K562 (cell line): Measurements from ENCODE around the gene RPS2. TPM values are rescaled to one million over a fixed set of nuclear protein-coding genes. Genes with fewer than 3 reads are reported as not detected.

ENCODE experiments used
- ARID2 ChIP-seq: fragments of 450-650 bp; IDR thresholded peaks from 2 replicates; pipeline ENCODE4 v1.6.1; 2017; ENCODE audit warnings: antibody characterized with exemption, mild to moderate bottlenecking
- CAMTA2 ChIP-seq: fragments of 250-450 bp; sonication (Bioruptor Pico); conservative IDR thresholded peaks from 2 replicates; pipeline ENCODE4 v1.5.1; 2022
- CCAR2 ChIP-seq: fragments of 200-400 bp; formaldehyde crosslinking; IDR thresholded peaks from 2 replicates; pipeline ENCODE4 v1.6.1; 2017; ENCODE audit warnings: mild to moderate bottlenecking, low read depth, low read length
- ERF ChIP-seq: fragments of 450-650 bp; formaldehyde crosslinking; IDR thresholded peaks from 2 replicates; pipeline ENCODE4 v1.4.0; 2020; ENCODE audit warnings: mild to moderate bottlenecking, mixed read lengths
- ETV5 ChIP-seq: sonication (generic); formaldehyde crosslinking; IDR thresholded peaks from 2 replicates; pipeline ENCODE4 v1.4.0; 2020; ENCODE audit warnings: low read depth, mild to moderate bottlenecking, missing genetic modification reagents
- HNRNPL ChIP-seq: fragments of 200-400 bp; formaldehyde crosslinking; IDR thresholded peaks from 2 replicates; pipeline ENCODE4 v1.6.1; 2017; ENCODE audit warnings: low read depth, mild to moderate bottlenecking, low read length
- L3MBTL2 ChIP-seq: fragments of 450-650 bp; IDR thresholded peaks from 2 replicates; pipeline ENCODE4 v1.6.1; 2016; ENCODE audit warnings: mild to moderate bottlenecking, moderate library complexity
- MYNN ChIP-seq, 2 experiments: sonication (generic); formaldehyde crosslinking in 1 of 2; IDR thresholded peaks; 2 replicates each; pipeline versions ENCODE4 v1.5.0 to v1.6.1; 2016 to 2020; ENCODE audit warnings: antibody characterized with exemption in 1 of 2, missing genetic modification reagents in 1 of 2
- NFXL1 ChIP-seq: fragments of 450-650 bp; formaldehyde crosslinking; IDR thresholded peaks from 2 replicates; pipeline ENCODE4 v1.4.0; 2021; ENCODE audit warnings: mild to moderate bottlenecking
- NRF1 ChIP-seq, 2 experiments: fragments of 450-650 bp; IDR thresholded peaks in 1 of 2; conservative IDR thresholded peaks in 1 of 2; 2 replicates each; pipeline ENCODE4 v1.6.1; 2014; ENCODE audit warnings: mild to moderate bottlenecking in 2 of 2
- PHB ChIP-seq: fragments of 250-450 bp; sonication (Bioruptor Pico); IDR thresholded peaks from 2 replicates; pipeline ENCODE4 v1.5.0; 2021
- POLR2AphosphoS2 ChIP-seq: IDR thresholded peaks from 2 replicates; pipeline ENCODE4 v1.6.1; 2012; ENCODE audit warnings: low read length, improper control_type of control experiment
- POLR2AphosphoS5 ChIP-seq: IDR thresholded peaks from 2 replicates; pipeline ENCODE4 v1.6.1; 2011; ENCODE audit warnings: mild to moderate bottlenecking, low read depth, low read length, moderate library complexity; ENCODE audit not compliant: control insufficient read depth, insufficient read depth
- RBM39 ChIP-seq: fragments of 200-400 bp; formaldehyde crosslinking; optimal IDR thresholded peaks from 2 replicates; pipeline ENCODE3; 2018; ENCODE audit warnings: low read depth, low read length
- SUPT5H ChIP-seq: fragments of 450-650 bp; IDR thresholded peaks from 2 replicates; pipeline ENCODE4 v1.6.1; 2016
- TEAD1 ChIP-seq, 2 experiments: fragments of 450-650 bp in 1 of 2; sonication (generic) in 1 of 2; formaldehyde crosslinking; IDR thresholded peaks; 2 replicates each; pipeline versions ENCODE4 v1.4.0 to v1.8.0; 2020 to 2022; ENCODE audit warnings: mild to moderate bottlenecking in 2 of 2, missing genetic modification reagents in 1 of 2
- TEAD4 ChIP-seq, 2 experiments: sonication (generic) in 1 of 2; formaldehyde crosslinking in 1 of 2; IDR thresholded peaks; 2 replicates each; pipeline versions ENCODE4 v1.6.1 to v1.8.0; 2012 to 2022; ENCODE audit warnings: borderline replicate concordance in 1 of 2, inconsistent platforms in 1 of 2, low read length in 1 of 2, mild to moderate bottlenecking in 1 of 2, missing genetic modification reagents in 1 of 2
- ZNF140 ChIP-seq: fragments of 250-450 bp; sonication (Bioruptor Pico); IDR thresholded peaks from 2 replicates; pipeline ENCODE4 v1.8.0; 2021; ENCODE audit warnings: moderate library complexity, mild to moderate bottlenecking, inconsistent platforms
- ZNF263 ChIP-seq: sonication (generic); formaldehyde crosslinking; IDR thresholded peaks from 2 replicates; pipeline ENCODE4 v1.8.0; 2022; ENCODE audit warnings: mild to moderate bottlenecking, missing genetic modification reagents, borderline replicate concordance
- ZNF282 ChIP-seq: sonication (generic); formaldehyde crosslinking; IDR thresholded peaks from 2 replicates; pipeline ENCODE4 v1.8.1; 2023; ENCODE audit warnings: missing genetic modification reagents
- ZNF444 ChIP-seq: fragments of 250-450 bp; sonication (Bioruptor Pico); IDR thresholded peaks from 2 replicates; pipeline ENCODE4 v1.4.0; 2020; ENCODE audit warnings: mild to moderate bottlenecking, moderate library complexity
- ZNF586 ChIP-seq: fragments of 450-650 bp; formaldehyde crosslinking; conservative IDR thresholded peaks from 2 replicates; pipeline ENCODE4 v1.4.0; 2020; ENCODE audit warnings: mild to moderate bottlenecking, moderate library complexity
- polyA plus RNA-seq, 8 experiments: library from polyadenylated mRNA; depleted of rRNA in 4 of 8; stranded (reverse) in 5 of 8; unstranded in 3 of 8; fragments of >200 nt; fragmentation: Nextera tagmentation in 2 of 8; fragmentation: Illumina TruSeq in 1 of 8; extraction: Ambion mirVana in 2 of 8; extraction: Trizol in 1 of 8; gene quantifications; 2 replicates each; pipeline versions ENCODE4 v1.2.1 to v1.2.3, GENCODE V29; 2011 to 2014; ENCODE audit warnings: inconsistent platforms in 1 of 8, missing spikeins in 1 of 8
- total RNA-seq, 7 experiments: library from RNA; depleted of rRNA in 6 of 7; stranded (reverse); fragments of >200 nt in 6 of 7; fragmentation: Illumina TruSeq in 2 of 7; extraction: Trizol in 2 of 7; gene quantifications; 2 replicates each; pipeline versions ENCODE4 v1.2.1 to v1.2.3, GENCODE V29; 2011 to 2021; ENCODE audit warnings: low replicate concordance in 1 of 7
- TF ChIP-seq, protein P1 (sequence below): fragments of 250-450 bp; sonication (Bioruptor Pico); IDR thresholded peaks from 2 replicates; pipeline ENCODE4 v1.5.0; 2021
- TF ChIP-seq, protein P2 (sequence below), 3 experiments: fragments of 200-800 bp in 1 of 3; sonication (Bioruptor generic) in 1 of 3; sonication (generic) in 1 of 3; formaldehyde crosslinking in 1 of 3; IDR thresholded peaks; 2 replicates each; pipeline versions ENCODE4 v1.6.1 to v1.8.0; 2016 to 2022; ENCODE audit warnings: mild to moderate bottlenecking in 2 of 3, missing compliant biosample characterization in 2 of 3, missing genetic modification characterization in 2 of 3, missing genetic modification reagents in 1 of 3

RPS2 gene
- total and polyA plus RNA-seq, 9 of the 15 experiments (the other 6 are each of a cell fraction or from before 2014, with no cell fraction given), result 834 to 4,794 (median 3,793) TPM

DNA sequence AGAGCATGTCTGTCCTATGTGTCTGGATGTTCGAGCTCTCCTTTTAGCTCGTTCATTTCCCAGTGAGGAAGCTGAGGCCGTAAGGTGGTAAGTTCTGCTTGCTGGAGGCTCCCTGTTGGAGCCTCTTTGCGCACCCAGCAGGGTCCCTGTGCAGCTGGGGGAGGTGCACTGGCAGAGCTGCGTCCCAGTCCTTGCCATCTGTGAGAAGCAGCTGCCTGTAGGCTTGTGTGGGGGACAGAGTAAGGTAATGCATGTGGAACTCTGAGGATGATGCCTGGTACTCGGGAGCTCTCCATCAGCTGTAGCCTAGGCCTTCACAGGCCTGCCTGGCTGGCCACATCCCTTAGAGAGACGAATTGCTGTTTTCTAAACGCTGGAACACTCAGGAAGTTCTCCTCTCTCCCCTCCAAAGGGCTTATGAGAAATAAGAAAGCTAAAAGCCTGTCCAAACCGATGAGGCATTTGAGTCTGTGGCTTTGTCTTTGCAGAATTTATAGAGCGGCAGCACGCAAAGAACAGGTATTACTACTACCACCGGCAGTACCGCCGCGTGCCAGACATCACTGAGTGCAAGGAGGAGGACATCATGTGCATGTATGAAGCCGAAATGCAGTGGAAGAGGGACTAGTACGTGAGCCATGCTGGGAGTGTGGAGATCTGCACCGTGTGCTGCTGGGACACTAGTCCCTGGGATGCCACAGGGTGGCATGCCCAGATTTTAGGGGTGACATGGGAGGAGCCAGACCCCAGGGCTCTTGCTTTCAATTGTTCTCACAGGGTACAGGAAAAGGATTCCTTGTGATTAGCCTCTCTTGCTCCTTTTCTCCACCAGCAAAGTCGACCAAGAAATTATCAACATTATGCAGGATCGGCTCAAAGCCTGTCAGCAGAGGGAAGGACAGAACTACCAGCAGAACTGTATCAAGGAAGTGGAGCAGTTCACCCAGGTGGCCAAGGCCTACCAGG lies 3.7 kb downstream of the RPS2 start (continued):
- TF ChIP-seq RBM39 (peak; percentile 25), ZNF444 (CRISPR knock-in tag) (0 out of 2 replicates have a peak, but pooled peaks have one; percentile 53), ETV5 (CRISPR knock-in tag) (no peak), CAMTA2 (0 out of 2 replicates have a peak, but pooled peaks have one; percentile 58), PHB (0 out of 2 replicates have a peak, but pooled peaks have one; percentile 36), ARID2 (no peak), HNRNPL (peak; percentile 83), L3MBTL2 (peak; percentile 58), MYNN (IDR thresholded peaks at IDR 0.05) (peak; percentile 85), MYNN (CRISPR knock-in tag; IDR thresholded peaks at IDR 0.05) (no peak), NFXL1 (CRISPR knock-in tag) (peak; percentile 71; the same call in 1 of the 2 replicates), TEAD1 (CRISPR knock-in tag; IDR thresholded peaks at IDR 0.05) (peak; percentile 51 to 68; a peak in 2 of 4 replicates), POLR2AphosphoS2 (peak; percentile 99), ZNF263 (CRISPR knock-in tag) (0 out of 2 replicates have a peak, but pooled peaks have one; percentile 3), TEAD4 (IDR thresholded peaks at IDR 0.05; ENCODE audit: low read length) (peak; percentile 26), TEAD4 (CRISPR knock-in tag; IDR thresholded peaks at IDR 0.05; ENCODE audit: borderline replicate concordance) (no peak), ZNF140 (no peak), ZNF586 (peak; percentile 47; the same call in 1 of the 2 replicates), NRF1 (conservative IDR thresholded peaks at IDR 0.05 in 1 of 2, IDR thresholded peaks at IDR 0.05 in 1 of 2) (0 out of 4 replicates have a peak, but pooled peaks of 1 of the 2 experiments have one; percentile 22), ZNF282 (CRISPR knock-in tag) (peak; percentile 18; the same call in 1 of the 2 replicates), POLR2AphosphoS5 (peak; percentile 88), ERF (peak; percentile 90; the same call in 1 of the 2 replicates), SUPT5H (peak; percentile 95), CCAR2 (0 out of 2 replicates have a peak, but pooled peaks have one; percentile 29)
- TF ChIP-seq, protein P1, sequence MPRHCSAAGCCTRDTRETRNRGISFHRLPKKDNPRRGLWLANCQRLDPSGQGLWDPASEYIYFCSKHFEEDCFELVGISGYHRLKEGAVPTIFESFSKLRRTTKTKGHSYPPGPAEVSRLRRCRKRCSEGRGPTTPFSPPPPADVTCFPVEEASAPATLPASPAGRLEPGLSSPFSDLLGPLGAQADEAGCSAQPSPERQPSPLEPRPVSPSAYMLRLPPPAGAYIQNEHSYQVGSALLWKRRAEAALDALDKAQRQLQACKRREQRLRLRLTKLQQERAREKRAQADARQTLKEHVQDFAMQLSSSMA (CRISPR knock-in tag), result 0 out of 2 replicates have a peak, but pooled peaks have one; percentile 48
- TF ChIP-seq, protein P2, sequence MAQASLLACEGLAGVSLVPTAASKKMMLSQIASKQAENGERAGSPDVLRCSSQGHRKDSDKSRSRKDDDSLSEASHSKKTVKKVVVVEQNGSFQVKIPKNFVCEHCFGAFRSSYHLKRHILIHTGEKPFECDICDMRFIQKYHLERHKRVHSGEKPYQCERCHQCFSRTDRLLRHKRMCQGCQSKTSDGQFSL (CRISPR knock-in tag; IDR thresholded peaks at IDR 0.05), result 0 out of 2 replicates have a peak, but pooled peaks have one; percentile 12
- TF ChIP-seq, protein P2 (tag; IDR thresholded peaks at IDR 0.05), result no peak
